Islet precursor cell (in vitro differentiated cells): ENCODE measurements around the gene SMC2.

Experiments
- DNase-seq: peaks from one replicate; pipeline ENCODE4 v3.0.0-alpha.2; 2018

SMC2 gene

DNA sequence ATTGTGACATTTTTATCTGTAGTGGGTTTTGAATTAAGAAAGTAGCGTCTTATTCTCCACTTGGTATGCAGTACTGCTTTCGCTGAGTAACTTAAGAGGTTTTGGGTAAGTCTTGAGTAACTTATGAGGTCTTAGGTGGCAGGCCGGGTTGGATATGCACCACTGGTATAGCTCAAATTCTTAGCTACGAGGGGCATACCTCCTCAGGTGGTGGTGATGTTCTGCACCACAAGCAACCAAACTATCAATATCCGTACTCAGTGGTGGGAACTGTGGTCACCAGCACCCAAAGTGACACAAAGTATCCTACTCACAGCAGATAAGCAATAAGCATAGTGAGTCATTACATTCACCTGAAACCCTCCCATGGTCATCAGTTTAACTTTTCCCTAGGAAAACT lies 13.7 kb downstream of the SMC2 start:
- DNase-seq = no peak

GRCh38 chr9:104108315-104108714 lies 14.2 kb downstream of the SMC2 start:
- peak; percentile 57 for DNase-seq

DNA sequence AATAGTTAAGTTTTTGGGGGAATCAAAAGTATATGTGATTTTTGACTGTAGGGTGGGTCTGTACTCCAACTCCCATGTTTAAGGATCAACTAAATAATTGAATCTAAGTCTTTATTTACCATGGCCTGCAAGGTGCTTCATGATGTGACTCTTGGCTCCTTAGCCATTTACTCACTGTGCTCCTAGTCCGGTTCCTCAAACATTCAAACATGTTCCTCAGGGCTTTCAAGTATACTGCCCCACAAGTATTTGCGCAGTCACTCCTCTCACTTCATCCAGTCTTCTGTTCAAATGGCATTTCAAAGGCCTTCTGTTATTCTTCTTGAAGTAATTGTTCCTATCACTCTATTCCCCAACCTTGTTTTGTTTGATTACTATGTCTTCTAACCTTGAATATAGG lies 16.4 kb downstream of the SMC2 start:
- DNase-seq = no peak

DNA sequence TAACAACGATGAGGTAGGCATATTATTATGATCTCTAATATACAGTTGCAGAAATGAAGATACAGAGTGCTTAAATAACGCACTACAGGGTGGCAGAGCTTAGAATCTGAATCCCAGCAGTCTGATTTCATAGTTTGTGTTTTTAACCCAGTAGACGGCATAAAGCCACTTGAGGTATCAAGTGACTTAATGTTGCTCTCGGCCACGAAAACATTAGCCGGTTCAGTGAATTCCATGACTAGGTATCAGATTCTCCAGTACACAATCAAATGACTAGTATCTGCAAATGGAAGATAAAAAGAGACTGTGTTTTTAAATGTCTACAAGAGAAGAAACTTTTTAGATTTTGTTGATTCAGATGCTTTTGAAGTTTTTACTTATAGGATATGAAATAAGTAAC lies 24.8 kb downstream of the SMC2 start:
- DNase-seq = no peak

DNA sequence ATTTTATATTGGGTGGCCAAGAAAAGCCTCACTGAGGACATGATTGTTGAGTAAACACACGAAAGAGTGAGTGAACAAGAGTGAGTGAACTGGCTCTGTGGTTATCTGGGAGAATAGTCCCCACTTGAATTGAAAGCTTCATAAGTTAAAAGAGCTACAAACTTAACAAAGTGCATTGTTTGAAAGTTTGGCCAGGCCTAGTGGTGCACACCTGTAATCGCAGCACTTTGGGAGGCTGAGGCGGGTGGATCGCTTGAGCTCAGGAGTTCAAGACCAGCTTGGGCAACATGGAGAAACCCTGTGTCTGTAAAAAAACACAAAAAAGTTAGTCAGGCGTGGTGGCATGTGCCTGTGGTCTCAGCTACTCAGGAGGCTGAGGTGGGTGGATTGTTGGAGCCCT lies 26.9 kb downstream of the SMC2 start:
- DNase-seq = no peak

DNA sequence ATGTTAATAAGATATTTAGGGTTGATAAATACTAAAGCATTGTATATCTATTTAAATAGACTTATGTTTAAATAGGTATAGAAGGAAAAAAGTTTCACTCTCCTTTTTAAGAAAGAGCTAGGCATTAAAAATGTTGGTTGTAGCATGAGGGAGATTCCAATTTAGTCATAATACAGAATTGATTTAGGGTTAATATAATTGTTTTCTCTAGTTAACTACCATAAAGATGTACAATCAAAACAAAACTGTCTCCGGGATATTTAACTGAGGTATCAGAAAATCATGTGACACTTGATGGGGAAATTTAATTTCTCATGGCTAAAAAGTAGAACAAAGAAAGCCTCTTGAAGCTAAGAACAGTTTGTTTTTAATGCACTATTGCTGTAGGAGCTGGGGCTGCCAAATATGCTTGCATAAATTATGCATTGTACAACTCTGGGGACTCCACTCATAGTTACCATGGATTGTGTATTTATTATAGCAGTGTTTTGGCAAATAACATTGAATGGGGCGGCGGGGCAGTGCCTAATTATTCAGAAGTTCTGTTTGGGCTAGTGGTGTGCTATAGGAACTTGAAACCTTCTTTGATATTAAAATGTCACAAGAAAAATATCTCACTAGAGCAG lies 44.2 kb downstream of the SMC2 start:
- no peak for DNase-seq

GRCh38 chr9:104142799-104143549 lies 48.9 kb downstream of the SMC2 start:
- DNase-seq = no peak

DNA sequence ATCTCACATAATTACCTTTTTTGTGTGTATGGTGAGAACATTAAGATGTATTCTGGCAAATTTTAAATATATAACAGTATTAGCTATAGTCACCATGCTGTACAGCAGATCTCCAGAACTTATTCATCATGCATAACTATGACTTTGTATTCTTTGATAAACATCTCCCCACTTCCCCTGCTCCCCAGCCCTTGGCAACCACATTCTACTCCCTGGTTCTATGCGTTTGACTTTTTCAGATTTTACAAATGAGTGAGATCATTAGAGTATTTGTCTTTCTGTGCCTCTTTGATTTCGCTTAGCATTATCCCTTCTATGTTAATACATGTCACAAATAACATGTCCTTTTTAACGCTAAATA lies 49.4 kb downstream of the SMC2 start:
- no peak for DNase-seq

GRCh38 chr9:104144336-104144735 lies 50.2 kb downstream of the SMC2 start:
- DNase-seq = no peak

DNA sequence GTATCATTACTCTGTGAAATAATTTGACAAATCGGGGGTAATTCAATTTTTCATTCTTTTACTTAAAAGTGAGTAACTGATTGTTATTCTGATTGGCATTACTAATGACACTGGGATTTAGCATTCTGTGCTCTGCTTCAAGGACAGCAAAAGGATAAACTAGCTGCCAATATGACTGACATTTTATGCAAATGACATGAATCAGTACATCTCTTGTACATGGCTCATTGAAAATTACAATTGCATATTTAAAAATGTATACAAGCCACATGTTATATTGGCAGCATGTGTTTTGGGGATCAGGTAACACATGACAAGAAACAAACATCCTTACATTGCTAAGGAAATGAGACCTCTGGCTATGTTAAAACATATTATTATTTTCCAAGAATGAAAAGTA lies 79.0 kb downstream of the SMC2 start:
- DNase-seq = no peak

DNA sequence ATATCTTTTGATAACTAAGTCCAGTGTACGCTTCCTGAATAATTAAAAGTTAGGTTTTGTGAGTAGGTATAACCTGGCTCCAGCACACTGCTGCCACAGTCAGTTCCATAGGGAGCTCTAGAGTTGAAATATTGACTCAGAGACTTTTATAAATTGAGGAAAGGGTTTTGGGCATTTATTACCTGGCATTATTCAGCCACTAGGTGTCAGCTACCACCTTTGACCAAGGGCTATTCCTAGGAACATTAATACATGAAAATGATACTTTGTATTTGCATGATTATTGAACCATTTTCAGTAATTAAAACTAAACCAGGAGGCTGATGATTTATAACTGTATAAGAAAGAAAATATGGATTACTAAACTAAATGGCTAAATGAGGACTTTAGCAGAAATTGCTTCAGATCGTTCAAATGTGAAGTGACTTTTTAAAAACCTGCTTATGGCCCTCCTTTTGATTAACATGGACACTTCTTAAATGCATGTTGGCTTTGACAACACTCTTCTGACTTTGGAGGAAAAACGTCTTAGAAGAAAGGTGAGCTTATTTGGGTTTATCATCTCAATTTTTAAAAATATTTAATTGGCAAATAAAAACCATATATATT lies 83.0 kb downstream of the SMC2 start:
- DNase-seq = no peak

DNA sequence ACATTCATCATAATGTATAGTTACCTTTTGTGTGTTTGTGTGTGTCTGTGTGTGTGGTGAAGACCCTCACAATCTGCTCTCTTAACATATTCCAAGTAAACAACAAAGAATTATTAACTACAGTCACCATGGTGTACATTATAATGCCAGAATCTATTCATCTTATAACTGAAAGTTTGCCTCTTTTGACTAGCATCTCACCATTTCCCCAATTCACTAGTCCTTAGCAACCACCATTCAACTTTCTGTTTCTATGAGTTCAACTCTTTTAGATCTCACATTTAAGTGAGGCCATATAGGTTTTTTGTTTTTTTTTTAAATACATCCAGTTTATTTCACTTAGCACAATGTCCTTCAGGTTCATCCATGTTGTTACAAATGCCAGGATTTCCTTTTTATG lies 83.6 kb downstream of the SMC2 start:
- DNase-seq = no peak
